ENCODE data around the gene HSPB8.

HSPB8 gene

GRCh38 chr12:119178544-119179334 lies at the start of gene HSPB8:
HSPB8 (plus strand) TSS chr12:119178931; CDS start chr12:119179313, 382 bp downstream.
- DNase-seq (ENCODE audit: extremely low read depth in 1 of 2, low read depth in 1 of 2), result no peak

- no peak for DNase-seq (ENCODE audit: extremely low read depth in 1 of 2, low read depth in 1 of 2)
Observed at GRCh38 chr12:119129827-119130434, 48.8 kb upstream of the HSPB8 start.

GRCh38 chr12:119130523-119130922 lies 48.2 kb upstream of the HSPB8 start:
- no peak for DNase-seq (ENCODE audit: extremely low read depth in 1 of 2, low read depth in 1 of 2)

GRCh38 chr12:119134284-119135072 lies 44.3 kb upstream of the HSPB8 start:
- DNase-seq (ENCODE audit: extremely low read depth in 1 of 2, low read depth in 1 of 2), result no peak

- no peak for DNase-seq (ENCODE audit: extremely low read depth in 1 of 2, low read depth in 1 of 2)
Observed at GRCh38 chr12:119136811-119137410, 41.8 kb upstream of the HSPB8 start.

GRCh38 chr12:119139448-119139847 lies 39.3 kb upstream of the HSPB8 start:
- no peak for DNase-seq (ENCODE audit: extremely low read depth in 1 of 2, low read depth in 1 of 2)

- no peak for DNase-seq (ENCODE audit: extremely low read depth in 1 of 2, low read depth in 1 of 2)
Observed at GRCh38 chr12:119145367-119145766, 33.4 kb upstream of the HSPB8 start.

GRCh38 chr12:119147847-119148448 lies 30.8 kb upstream of the HSPB8 start:
- DNase-seq (ENCODE audit: extremely low read depth in 1 of 2, low read depth in 1 of 2), result no peak

- DNase-seq (ENCODE audit: extremely low read depth in 1 of 2, low read depth in 1 of 2), result no peak
Observed at GRCh38 chr12:119149270-119149669, 29.5 kb upstream of the HSPB8 start.

GRCh38 chr12:119151445-119152026 lies 27.2 kb upstream of the HSPB8 start:
- no peak for DNase-seq (ENCODE audit: extremely low read depth in 1 of 2, low read depth in 1 of 2)

GRCh38 chr12:119153477-119154434 lies 25.0 kb upstream of the HSPB8 start:
- DNase-seq (ENCODE audit: extremely low read depth in 1 of 2, low read depth in 1 of 2), result no peak

GRCh38 chr12:119154435-119154818 lies 24.3 kb upstream of the HSPB8 start:
- no peak for DNase-seq (ENCODE audit: extremely low read depth in 1 of 2, low read depth in 1 of 2)

GRCh38 chr12:119156401-119157044 lies 22.2 kb upstream of the HSPB8 start:
- no peak for DNase-seq (ENCODE audit: extremely low read depth in 1 of 2, low read depth in 1 of 2)

GRCh38 chr12:119157528-119157927 lies 21.2 kb upstream of the HSPB8 start:
- DNase-seq (ENCODE audit: extremely low read depth in 1 of 2, low read depth in 1 of 2), result no peak

- no peak for DNase-seq (ENCODE audit: extremely low read depth in 1 of 2, low read depth in 1 of 2)
Observed at GRCh38 chr12:119157978-119158377, 20.8 kb upstream of the HSPB8 start.

GRCh38 chr12:119158402-119158801 lies 20.3 kb upstream of the HSPB8 start:
- no peak for DNase-seq (ENCODE audit: extremely low read depth in 1 of 2, low read depth in 1 of 2)

GRCh38 chr12:119159844-119160243 lies 18.9 kb upstream of the HSPB8 start:
- DNase-seq (ENCODE audit: extremely low read depth in 1 of 2, low read depth in 1 of 2), result no peak

GRCh38 chr12:119167902-119168301 lies 10.8 kb upstream of the HSPB8 start:
- no peak for DNase-seq (ENCODE audit: extremely low read depth in 1 of 2, low read depth in 1 of 2)

GRCh38 chr12:119168721-119169120 lies 10.0 kb upstream of the HSPB8 start:
- no peak for DNase-seq (ENCODE audit: extremely low read depth in 1 of 2, low read depth in 1 of 2)
